HG03342 (cell line): Measurements from ENCODE around the gene SRRT.

Experiments
- ATAC-seq: cut with Tn5 transposase; IDR thresholded peaks from one replicate; pipeline ENCODE4 v1.9.1; 2021; ENCODE audit warnings: mild to moderate bottlenecking, moderate library complexity; ENCODE audit not compliant: unreplicated experiment

The SRRT gene, protein sequence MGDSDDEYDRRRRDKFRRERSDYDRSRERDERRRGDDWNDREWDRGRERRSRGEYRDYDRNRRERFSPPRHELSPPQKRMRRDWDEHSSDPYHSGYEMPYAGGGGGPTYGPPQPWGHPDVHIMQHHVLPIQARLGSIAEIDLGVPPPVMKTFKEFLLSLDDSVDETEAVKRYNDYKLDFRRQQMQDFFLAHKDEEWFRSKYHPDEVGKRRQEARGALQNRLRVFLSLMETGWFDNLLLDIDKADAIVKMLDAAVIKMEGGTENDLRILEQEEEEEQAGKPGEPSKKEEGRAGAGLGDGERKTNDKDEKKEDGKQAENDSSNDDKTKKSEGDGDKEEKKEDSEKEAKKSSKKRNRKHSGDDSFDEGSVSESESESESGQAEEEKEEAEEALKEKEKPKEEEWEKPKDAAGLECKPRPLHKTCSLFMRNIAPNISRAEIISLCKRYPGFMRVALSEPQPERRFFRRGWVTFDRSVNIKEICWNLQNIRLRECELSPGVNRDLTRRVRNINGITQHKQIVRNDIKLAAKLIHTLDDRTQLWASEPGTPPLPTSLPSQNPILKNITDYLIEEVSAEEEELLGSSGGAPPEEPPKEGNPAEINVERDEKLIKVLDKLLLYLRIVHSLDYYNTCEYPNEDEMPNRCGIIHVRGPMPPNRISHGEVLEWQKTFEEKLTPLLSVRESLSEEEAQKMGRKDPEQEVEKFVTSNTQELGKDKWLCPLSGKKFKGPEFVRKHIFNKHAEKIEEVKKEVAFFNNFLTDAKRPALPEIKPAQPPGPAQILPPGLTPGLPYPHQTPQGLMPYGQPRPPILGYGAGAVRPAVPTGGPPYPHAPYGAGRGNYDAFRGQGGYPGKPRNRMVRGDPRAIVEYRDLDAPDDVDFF

DNA sequence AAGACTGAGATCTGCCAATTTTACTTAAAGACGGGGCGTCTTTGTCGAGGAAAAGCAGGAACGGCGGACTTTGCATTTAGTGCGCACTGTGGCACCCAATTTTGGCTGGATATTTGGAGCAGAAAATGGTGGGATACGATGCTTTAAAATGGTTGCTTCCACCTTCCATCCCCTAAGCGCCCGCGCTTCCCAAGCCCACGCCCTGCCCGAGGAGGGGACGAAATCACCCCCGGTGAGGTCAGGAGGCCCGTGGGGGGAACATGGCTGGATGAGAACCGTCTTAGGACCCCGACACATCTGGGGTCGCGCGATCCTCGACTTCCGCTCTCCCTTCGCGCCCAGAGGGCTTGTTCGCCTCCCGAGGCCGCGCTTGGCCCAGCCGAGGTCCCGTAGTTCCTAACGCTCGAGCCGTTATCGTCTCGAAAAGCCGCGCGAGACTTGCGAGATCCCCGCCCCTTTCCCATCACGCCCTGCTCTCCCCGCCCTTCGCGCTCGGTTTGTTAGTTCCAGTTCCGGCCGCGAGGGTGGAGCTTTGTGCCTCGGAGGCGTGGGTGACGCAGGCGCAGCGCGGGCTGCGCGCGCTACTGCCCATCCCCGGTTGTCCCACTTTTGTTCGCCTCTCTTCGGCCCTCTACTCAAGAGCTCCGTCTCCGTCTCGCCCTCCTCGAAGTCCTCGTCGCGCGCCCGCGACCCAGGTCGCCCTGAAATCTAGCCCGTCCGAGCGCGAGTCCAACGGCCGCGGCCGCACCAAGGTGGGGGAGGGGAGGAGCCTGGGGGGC lies at the start of gene SRRT:
Gene SRRT, plus strand, starts transcription at position 527 of the 779 bp plus-strand sequence. CDS start 488 bp downstream, outside the sequence.
- ATAC-seq, result peak; percentile 84

DNA sequence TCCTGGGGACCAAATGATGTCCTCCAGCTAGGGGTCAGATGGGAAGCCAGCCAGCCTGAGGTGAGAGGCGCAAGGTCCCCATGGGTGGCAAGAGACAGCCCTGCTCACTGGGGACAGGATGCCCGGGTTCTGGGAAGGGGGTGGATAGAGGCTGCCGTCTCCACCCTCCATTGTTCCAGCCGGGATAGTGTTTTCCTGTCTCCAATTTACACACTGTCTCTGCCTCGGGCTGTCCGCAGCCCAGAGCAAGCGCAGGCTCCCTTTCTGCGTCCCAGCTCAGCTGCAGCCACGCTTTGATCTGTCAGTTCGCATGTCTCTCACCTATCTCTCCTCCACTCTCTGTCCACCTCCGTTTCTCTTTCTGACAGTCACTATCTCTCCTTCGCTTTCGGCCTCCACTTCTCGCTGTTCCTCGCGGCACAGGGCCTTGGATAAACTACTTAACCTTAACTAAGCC lies 49.7 kb upstream of the SRRT start:
- ATAC-seq, result no peak

DNA sequence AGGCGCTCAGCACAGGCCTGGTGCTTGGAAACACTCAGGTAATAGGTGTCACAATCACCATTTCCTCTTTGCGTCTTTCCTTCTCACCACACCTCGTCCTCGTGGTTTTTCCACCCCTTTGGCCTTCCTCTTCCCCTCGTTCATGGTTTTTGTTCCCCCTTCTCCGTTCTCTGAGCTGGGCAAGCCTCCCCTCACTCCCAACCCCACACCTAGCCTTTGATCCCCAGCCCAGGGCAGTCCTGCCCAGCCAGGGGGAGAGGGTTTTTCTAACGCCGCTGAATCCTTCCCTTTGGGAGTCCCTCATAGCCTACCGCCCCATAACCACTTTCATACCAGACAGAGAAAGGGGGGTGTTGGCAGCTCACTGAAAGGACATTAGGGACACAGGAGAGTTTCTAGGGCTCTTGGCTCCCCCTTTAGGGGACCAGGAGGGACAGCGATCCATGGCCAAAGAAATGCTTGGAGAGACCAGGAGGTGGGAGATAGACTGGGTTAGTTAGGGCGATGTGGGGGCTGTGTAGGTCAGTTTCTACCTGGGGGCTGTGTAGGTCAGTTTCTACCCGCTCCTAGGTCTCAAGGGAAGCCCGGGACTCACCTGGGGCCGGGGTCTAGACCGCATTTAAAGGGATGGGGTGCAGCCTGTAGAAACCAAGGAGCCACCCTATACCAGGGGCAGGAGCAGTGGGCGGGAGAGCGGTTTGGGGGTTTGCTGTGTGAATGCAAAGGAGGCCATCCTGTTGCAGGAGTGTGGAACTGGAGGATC lies 49.0 kb upstream of the SRRT start:
- ATAC-seq, result no peak

DNA sequence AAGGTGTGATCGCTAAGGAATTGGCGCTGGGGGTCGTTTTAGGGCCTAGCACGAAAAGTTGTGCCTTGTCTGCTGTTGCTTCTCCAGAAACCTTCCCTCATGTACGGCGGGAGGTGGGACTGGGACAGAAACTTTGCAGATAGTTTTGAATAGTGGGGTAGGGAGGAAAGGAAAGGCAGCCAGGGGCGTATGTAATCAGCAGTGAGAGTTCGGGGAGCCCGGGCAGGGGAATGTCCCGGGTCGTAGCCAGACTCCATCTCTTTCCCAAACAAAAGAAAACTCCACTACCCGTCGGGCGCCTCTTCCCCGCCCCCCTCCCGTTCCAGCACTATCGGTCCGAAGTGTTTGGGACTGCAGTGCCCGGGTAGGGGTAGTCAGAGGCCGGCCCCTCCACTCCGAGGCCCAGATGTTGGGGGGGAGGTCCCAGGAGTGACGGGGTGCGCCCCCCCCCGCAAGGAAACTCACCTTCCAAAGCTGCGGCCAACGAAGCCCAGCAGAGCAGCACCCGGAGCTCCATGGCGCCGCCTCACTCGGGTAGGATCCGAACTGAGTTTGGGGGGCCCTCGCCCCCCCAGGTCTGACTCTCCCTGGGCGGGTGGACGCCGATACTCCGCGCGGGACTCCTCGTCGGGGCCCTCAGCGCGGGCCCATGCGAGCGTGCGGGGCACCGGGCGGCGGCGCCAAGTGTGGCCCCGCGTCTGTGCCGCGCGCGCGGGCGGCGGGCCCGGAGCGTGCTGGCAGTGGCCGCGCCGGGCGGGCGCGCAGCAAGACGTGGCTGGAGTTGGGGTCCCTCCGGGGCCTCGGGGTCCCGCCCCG lies 48.2 kb upstream of the SRRT start:
- no peak for ATAC-seq

DNA sequence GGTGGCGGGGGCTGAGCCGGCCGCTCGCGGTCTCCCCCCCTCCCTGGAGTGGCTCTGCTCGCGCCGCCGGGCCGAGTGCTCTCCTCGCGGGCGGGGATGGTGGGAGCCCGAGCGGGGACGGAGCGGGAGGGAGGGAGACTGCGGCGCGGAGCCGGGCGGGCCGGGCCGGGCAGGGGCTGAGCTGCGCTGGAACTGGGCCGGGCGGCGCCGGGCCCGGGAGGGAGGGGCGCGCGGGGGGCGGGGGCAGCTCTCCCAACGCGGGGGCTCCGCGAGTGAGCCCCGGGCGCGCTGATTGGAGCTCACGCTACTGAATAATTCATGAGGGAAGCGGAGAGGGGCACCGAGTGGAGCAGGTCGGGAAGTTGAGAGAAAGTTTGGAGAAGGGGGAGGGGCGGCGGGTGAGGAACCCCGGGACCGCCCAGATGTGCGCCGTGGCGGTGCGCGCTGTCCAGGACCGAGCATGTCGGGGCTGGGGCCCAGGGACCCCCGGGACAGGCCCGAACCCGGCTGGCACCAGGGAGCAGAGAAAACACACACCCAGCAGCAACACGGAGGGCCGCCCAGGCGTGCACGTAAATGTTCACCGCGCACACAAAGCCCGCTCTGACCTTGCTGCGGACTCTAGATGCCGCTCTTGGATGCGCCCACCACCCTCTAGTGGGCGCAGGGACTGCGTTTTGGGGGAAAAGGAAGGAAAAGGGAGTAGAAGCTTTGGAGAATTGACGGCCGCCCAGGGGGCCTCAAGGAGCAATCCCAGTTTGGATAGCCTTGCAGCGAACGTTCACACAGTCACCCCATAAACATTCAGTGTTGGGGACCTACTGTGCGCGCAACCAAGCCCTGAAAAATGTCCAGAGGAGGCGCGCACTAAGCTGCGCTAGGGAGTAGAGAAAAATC lies 47.3 kb upstream of the SRRT start, which contains the start of gene EPHB4:
Gene EPHB4, minus strand, starts transcription at position 194 of the 897 bp plus-strand sequence. CDS start 493 bp downstream, outside the sequence.
- ATAC-seq, result no peak

DNA sequence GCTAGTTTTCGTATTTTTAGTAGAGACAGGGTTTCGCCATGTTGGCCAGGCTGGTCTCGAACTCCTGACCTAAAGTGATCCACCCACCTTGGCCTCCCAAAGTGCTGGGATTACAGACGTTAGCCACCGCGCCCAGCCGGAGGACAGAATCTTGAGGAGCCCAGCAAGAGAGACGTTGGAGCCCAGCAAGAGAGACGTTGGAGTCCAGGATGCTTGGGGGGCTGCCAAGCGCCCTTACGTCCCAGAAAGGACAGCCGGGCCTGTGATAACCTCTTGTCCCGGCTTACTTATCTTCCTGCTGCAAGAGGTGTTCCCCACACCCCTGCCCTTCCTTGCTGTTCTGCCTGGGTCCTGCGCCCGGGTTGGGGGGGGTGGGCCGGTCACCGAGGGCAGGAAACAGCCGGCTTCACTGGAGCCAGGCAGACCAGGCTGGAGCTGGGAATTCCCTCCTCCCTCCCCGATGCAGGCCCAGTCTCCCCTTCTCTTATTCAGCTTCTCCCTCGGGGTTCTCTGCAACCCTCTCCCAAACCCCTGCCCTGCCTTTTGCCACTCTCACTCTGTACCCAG lies 45.7 kb upstream of the SRRT start:
- no peak for ATAC-seq

DNA sequence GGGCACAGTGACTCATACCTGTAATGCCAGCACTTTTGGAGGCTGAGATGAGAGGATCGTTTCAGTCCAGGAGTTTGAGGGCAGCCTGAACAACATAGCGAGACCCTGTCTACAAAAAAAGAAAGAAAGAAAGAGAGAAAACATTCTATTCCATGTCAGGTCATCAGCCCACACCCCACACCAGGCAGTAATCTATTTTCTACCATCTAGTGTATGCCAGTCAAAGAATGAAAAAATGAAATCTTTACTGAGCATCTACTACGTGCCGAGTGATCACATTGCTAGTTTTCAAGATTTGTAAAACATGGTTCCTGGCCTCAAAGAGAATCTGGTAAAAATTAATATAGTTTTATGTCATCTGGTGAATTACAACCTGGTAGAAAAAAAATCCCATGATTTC lies 44.5 kb upstream of the SRRT start:
- no peak for ATAC-seq

DNA sequence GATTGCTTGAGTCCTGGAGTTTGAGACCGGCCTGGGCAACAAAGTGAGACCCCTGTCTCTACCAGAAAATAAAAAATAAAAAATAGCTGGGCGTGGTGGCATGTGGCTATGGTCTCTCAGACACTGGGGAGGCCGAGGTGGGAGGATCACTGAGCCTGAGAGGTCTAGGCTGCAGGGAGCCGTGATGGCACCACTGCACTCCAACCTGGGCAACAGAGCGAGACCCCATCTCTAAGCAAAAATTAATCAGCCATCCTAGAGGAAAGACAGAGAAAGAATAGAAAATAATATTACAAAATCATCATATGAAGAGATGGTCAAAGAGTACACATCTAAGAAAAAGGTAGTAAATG lies 42.6 kb upstream of the SRRT start:
- no peak for ATAC-seq

DNA sequence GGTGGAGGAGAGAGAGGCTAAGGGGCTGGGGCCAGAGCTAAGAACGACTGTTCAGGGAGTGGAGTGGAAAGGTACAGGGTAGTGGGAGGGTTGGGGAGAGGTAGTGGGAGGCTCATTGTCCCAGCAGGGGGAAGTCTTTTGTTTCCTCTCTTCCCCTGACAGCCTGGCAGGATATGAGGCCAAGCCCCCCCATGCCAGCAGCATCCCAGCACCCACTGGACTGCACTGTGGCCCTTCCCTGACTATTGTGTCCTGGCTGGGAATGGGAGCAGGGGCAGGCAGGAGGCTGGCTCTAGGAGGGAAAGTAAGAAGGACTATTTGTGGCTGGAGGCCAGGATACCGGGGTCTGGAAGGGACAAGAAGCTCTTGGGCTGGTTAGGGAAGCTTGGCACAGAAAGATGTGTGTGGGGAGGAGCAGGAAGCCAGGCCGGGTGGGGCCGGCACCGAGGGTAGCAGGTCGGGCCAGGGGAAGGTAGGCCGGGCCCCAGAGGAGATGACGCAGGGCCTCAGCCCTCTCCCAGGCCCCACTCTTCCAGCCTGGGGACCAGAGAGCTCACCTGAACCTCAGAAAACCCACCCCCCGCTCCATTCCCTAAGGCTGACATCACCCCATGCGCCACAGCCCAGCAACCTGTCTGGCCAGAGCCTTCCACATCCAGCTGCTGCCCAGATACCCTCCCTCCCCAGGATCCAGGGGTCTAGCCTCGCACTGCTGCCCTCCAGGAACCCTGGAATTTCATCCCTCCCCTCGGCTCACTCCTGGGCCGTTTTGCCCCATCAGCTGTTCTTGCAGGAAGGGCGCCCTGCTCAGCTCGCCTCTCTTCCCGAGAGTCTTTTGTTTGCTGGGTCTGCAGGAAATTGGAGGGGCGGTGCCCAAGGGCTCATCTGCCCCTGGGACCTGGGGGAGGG lies 38.7 kb upstream of the SRRT start:
- ATAC-seq, result no peak

DNA sequence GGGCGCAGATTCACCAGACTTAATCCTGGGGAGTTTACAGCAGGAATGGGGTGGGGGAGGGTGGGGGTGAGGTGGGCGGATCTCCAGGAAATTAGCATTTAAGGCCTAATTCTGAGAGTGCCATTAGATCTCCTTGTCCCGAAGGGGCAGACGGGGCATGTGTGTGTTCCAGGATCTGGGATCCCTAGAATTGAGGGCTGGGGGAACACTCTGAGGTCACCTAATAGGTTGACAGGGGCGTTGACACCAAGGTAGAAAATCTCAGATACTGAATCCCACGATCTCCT lies 38.1 kb upstream of the SRRT start:
- ATAC-seq, result no peak

DNA sequence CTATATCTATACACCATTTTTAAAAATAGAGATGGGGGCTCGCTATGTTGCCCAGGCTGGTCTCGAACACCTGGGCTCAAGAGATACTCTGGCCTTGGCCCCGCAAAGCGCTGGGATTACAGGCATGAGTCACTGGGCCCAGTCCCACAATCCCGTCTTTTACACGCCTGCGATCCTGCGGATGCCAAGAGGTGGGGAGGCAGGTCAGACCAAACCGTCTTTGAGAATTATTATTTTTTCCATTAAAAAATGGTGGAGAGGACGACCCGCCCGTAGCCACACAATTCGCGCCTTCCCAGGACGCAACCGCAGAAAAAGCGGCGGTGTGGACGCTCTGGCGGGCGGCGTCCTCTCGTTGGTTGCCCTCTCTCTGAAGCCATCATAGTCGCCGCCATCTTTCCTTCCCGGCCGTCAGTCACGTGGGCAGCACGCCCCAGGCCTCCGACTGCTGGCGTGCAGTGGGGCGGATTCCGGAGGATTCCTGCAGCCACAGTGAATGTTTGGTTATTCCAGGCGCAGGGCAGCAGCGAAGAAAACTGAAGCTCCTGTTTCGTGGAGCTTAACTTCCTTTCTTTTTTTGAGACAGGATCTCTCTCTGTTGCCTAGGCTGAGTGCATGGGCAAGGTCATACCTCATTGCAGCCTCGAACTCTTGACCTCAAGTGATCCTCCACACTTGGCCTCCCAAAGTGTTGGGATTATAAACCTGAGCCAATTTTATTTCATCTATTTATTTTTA lies 37.6 kb upstream of the SRRT start:
- peak; percentile 86 for ATAC-seq

DNA sequence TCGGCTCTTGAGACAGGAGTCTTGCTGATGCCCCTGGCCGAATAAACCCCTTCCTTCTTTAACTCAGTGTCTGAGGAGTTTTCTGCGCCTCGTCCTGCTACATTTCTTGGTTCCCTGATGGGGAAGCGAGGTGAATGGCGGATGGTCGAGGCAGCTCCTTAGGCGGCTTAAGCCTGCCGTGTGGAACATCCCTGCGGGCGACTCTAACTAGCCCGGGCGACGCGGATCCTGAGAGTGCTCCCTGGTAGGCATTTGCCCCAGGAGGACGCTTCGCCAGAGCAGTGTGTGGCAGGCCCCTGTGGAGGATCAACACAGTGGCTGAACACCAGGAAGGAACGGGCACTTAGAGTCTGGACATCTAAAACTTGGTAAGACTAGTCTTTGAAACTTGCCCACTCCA lies 35.5 kb upstream of the SRRT start:
- no peak for ATAC-seq

DNA sequence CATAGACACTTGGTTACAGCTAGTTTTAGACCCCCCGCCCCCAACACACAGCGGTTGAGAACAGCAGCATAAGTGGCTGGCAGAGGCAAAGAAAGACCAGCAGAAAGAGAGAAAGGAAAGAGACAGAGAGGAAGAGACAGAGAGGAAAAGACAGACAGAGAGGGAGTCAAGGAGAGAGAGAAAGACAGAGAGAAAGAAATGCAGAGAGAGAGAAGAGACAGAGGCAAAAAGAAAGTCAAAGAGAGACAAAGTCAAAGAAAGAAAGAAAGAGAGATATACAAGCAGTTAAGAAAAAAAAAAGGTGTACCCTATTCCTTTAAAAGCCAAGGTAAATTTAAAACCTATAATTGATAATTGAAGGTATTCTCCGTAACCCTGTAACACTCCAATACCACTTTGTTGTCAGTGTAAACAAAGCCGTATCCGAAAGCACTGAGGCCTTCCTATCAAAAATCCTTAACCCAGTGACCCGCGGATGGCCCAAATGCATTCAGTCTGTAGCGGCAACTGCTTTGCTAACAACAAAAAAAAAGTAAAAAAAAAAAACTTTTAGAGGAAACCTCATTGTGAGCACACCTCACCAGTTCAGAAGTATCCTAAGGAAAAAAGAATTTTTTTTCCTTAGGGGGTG lies 34.3 kb upstream of the SRRT start:
- ATAC-seq, result no peak

DNA sequence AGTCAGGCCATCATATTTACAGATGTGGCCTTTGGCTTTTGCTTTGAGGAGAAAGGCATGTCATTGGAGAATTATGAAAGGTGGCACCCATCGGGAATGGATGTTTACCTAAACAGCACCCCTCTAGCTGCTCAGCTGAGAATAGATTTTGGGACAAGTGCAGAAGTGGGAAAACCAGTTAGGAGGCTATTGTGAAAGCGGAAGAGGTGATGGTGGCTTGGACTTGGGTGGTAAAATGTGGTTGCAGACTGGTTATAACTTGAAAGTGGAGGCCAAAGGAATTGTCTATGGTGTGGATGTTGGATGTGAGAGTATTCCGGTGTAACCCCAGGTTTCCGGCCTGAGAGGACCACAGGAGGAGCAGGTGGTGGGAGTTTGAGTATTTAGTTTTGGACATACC lies 27.5 kb upstream of the SRRT start:
- ATAC-seq, result no peak

DNA sequence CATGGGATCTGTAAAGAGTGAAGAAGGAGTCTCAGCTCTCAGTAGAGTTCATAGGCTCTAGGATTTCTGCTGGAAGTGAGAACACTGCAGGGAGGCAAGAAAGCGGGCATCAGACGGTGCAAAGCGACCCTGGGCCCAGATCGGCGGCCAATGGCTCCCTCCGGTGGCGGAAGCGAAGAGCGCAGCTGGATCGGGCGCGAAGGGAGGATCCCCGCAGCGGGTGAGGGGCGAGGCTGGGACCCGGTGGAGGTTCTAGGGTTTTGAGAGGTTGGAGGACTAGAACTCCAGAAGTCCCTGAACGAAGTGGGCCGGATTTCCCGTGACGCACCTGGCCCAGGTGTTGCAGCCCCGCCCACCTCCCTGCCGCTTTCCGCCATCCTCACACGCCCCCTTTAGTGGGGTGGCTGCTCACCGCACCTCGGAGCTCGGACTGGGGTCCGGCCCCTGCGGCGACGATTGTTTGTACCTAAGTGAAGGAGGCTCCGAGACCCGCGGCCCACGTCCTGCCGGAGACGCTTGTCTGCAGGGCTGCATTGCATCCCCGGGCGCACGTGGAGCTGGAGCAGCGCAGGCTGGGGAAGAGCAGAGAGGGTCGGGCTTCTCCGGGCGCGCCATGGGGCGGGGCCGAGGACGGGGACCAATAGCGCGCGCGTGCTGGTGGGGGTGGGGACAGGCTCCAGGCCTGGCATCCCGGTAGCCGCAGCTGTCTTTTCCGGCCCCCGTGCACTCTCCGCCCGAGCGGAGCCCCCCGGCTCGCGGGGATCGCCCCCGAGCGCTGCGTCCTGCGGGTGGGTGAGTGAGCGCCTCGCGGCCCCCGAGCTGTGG lies 22.6 kb upstream of the SRRT start, which contains the start of gene SLC12A9:
Gene SLC12A9, plus strand, starts transcription at position 666 of the 825 bp plus-strand sequence. CDS start 1,485 bp downstream, outside the sequence.
- peak; percentile 84 for ATAC-seq
